GM13977 (cell line): ENCODE measurements around the gene DLX5.

Source experiments
- DNase-seq: peaks from one replicate; pipeline ENCODE4 v3.0.0; 2012; ENCODE audit warnings: low spot score
- in situ Hi-C: fragments of 300-500 bp; cut with MboI; formaldehyde crosslinking; loops from one replicate; pipeline ENCODE4 v1.12.0; 2022; ENCODE audit warnings: low sequenced_read_pairs, low pct_unique_long_range_greater_than_20kb, mixed read lengths, inconsistent platforms; ENCODE audit not compliant: unreplicated experiment
- TF ChIP-seq, protein P1 (sequence below): IDR thresholded peaks from 2 replicates; pipeline ENCODE4 v1.5.1; 2012; ENCODE audit warnings: mild to moderate bottlenecking, control low read depth; ENCODE audit not compliant: insufficient read depth; ENCODE audit errors: extremely low read depth, missing control alignments

DLX5 gene

DNA sequence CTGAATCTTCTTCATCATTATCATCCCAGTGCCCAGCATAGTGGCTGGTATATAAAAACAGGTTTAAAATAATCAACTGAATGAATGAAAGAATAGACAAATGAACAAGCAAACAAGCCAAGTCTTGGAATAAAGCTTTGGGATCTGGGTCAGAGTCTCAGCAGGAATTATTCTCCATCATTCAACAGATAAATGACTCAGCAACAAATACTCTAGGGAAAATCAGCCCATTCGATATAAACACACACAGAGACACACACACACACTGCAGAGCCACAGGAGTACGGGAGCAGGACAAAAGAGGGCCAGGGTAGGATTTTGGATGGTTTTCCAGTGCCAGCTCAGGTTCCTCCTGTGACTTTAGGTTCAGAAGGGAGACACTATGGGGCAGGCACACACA is 48.5 kb downstream of the DLX5 start:
- in situ Hi-C loops = no loop called here
- TF ChIP-seq, protein P1, sequence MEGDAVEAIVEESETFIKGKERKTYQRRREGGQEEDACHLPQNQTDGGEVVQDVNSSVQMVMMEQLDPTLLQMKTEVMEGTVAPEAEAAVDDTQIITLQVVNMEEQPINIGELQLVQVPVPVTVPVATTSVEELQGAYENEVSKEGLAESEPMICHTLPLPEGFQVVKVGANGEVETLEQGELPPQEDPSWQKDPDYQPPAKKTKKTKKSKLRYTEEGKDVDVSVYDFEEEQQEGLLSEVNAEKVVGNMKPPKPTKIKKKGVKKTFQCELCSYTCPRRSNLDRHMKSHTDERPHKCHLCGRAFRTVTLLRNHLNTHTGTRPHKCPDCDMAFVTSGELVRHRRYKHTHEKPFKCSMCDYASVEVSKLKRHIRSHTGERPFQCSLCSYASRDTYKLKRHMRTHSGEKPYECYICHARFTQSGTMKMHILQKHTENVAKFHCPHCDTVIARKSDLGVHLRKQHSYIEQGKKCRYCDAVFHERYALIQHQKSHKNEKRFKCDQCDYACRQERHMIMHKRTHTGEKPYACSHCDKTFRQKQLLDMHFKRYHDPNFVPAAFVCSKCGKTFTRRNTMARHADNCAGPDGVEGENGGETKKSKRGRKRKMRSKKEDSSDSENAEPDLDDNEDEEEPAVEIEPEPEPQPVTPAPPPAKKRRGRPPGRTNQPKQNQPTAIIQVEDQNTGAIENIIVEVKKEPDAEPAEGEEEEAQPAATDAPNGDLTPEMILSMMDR = no peak
- DNase-seq = no peak

DNA sequence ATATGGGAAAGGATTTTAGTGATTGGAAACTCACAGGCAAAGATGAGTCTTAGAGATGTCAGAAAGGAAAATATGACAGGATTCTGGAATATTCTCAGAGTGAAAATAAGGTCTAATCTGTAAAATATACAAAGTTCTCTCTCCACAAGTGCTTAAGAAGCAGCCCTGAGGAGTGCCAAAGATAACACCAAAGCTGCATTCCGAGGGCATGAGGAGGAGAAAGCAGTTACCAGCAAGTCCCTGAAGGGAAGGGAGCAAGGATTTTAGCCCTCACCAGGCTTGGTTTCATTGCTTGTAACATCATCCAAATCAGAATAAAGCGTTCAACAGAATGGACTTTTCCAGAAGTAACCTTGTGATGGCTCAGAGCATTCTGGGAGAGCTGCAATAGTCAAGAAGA is 50.6 kb downstream of the DLX5 start:
- no peak for DNase-seq
- in situ Hi-C loops = no loop called here
- TF ChIP-seq, protein P1 = no peak

DNA sequence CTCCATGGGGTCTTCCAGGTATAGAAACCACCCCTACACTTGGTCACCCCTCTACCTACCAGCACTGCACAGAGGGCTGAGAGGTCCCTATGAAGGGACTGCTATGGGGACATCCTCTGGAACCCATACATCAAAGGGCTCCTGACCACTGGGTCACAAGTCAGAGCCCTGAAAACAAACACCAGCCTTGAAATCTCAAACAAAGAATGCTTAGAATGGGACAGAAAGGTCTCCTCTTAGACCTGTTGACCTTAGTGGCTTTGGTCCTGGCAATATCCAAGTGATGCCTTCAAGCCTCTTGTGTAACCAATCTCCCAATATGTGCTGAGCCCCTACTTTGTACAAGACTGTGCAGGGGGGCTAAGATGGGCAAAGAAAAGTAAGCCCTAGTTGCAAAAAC is 53.9 kb downstream of the DLX5 start:
- DNase-seq = no peak
- TF ChIP-seq, protein P1 = no peak
- in situ Hi-C loops = no loop called here
